Measurements from ENCODE around the gene TTC3. TPM values are rescaled to one million over a fixed set of nuclear protein-coding genes. Genes with fewer than 3 reads are reported as not detected.
"Not testable (repeated sequence)": the region's sequence is repeated elsewhere in the genome, so short reads cannot be mapped to it uniquely, and the experiment has no call there.

The TTC3 gene
- total RNA-seq, 2 donors from 2014 or later: 63.6 to 113 TPM

DNA sequence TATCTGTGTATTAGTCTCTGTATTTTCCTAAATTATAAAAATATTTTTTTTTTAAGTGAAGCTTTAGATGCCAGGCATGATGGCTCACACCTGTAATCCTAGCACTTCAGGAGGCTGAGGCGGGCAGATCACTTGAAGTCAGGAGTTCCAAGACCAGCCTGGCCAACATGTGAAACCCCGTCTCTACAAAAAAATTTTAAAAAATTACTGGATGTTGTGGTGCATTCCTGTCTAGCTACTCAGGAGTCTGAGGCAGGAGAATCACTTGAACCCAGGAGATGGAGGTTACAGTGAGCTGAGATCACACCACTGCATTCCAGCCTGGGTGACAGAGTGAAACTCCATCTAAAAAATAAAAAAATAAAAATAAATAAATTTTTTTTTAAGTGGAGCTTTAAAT lies 43.4 kb downstream of the TTC3 start:
- H3K9me3 Mint-ChIP-seq; H3K36me3 Mint-ChIP-seq; ATAC-seq; DNase-seq (ENCODE audit: low spot score in 2 of 2); H3K27ac Mint-ChIP-seq: not testable (repeated sequence)

DNA sequence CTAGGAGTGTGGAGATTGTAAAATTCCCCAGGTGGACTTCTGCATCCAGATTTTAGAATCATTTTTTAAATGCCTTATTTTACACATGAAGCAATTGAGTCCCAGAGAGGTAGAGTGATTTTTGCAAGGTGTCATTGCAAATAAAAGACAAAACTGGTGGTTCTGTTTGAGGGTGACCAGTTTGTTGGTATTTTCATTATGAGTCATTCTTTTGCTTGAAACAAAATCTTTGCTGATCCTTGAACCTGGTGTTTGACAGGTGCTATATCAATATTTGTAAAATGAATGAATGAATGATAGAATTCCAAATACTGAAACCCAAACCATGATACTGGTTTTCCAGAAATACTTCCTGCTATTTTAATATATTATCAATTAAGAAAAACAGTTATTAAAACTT lies 44.1 kb downstream of the TTC3 start:
- no peak overlapping the region for H3K27ac Mint-ChIP-seq
- no peak for DNase-seq (ENCODE audit: low spot score in 2 of 2)
- no peaks in the 10 kb centered on the region for H3K9me3 Mint-ChIP-seq
- peaks cover 4 to 6% of the 10 kb centered on the region in 2 donors for H3K36me3 Mint-ChIP-seq
- no peak for ATAC-seq

DNA sequence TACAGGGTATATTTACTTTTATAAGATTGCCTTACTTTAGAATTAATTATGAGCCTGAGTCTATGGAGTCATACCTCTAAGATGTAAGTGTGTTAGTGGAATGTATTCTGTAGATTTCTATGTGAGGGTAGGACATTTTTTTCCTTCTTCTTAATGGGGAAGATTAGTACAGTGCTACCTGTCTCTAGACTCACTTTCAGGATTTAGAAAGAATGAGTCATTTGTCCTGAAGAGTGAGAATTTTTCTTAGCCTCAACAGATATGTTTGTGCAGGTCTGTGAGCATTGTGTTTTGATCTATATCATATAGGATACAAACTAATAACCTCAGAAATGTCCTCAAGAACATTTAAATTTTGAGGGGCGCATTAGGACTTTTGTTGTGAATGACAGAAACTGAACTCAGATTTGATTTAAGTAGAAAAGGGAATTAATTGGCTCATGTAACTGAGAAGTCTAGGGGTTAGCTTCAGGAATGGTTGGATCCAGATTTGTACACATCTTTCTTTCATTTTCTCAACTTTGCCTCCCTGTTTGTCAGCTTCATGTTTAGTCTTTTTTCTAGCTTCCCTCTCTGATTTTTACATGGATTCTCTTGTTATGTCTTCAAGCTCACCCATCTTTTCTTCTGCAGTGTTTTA lies 45.3 kb downstream of the TTC3 start:
- Mint-ChIP-seq H3K9me3 (no peaks in the 10 kb centered on the region), H3K27ac (no peak overlapping the region), H3K36me3 (peaks cover 8 to 11% of the 10 kb centered on the region in 2 donors)
- DNase-seq (ENCODE audit: low spot score in 2 of 2) (no peak), ATAC-seq (no peak)

DNA sequence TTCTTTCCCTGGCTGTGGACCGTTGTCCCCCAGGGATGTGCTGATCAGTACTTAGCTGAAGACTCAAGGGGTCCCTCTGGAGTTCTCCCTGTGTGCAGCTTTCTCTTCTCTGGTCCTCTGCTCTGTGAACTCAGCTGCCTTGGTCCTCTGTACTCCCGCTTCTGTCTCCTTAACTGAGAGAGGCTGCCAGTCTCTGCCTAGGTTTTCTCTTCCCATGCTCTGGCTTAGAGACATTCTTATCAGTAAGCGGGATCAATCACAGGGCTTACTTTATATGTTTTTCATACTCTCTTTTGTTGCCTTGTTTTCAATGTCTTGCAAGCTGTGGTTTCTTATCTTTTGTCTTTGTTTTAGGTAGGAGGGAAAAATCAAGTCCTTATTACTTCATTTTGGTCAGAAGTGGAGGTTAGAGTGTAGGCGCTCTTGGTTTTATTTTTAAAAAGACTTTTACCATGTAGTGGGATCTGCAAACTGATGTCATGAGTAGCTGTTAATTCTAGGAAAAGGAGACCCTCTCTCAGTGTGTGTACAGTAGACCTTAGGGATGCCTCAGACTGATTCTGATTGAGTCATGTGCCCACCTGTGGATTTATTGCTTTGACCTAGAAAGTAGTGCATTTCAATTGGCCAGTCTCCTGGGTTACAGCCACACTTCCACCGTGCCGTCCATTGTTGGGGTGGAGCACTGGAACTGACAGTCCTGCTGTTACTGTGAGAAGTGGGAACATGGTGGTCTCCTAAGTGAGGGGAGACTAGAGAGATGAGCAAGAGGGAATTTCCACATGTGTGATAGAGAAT lies 46.6 kb downstream of the TTC3 start:
- peaks cover 8 to 11% of the 10 kb centered on the region in 2 donors for H3K36me3 Mint-ChIP-seq
- DNase-seq (ENCODE audit: low spot score in 2 of 2) (no peak), ATAC-seq (peak; percentile 20 to 61)
- peak overlapping the region; percentile 45 to 73 for H3K27ac Mint-ChIP-seq
- no peaks in the 10 kb centered on the region for H3K9me3 Mint-ChIP-seq

DNA sequence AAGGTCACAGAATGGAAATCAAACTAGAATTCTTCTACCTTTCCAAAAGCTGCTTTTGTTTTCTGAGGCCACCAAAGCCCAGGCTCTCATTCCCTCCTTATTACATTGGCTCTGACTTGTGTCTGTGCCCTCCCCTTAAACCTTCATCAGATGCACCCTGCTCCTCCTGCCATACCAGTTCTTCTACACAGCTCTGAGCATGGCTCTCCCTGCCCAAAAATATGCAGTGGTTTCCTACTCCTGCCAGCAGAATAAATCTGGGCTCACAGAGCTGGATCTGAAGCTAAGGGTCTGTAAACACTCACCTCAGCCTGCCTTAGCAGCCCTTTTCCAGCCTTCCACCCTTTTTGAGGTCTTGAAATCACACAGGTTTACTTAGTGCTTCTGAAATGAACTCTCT lies 55.0 kb downstream of the TTC3 start:
- ATAC-seq (no peak), DNase-seq (ENCODE audit: low spot score in 2 of 2) (no peak)
- Mint-ChIP-seq H3K9me3 (no peaks in the 10 kb centered on the region), H3K27ac (peak overlapping the region in 1 of 2 donors; percentile 59), H3K36me3 (peaks cover 8 to 19% of the 10 kb centered on the region in 2 donors)

DNA sequence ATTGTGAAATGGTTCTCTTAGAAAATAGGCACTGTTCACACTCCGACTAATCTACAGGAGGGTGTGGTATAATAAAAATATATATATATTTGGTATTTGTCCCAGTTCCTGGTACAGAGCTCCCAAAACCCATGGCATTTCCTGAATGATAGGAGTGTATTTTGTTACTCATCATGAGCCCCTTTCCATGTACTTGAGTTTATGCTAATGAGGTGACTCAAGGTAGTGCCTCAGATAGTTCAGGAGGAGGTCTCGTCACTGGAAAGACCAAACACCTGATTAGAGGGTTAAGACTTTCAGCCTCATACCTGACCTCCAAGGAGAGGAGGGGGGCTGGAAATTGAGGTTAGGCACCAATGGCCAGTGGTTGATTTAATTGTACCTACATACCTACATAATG lies 57.9 kb downstream of the TTC3 start:
- DNase-seq (ENCODE audit: low spot score in 2 of 2) (no peak), ATAC-seq (no peak)
- H3K36me3 Mint-ChIP-seq: peaks cover 14 to 35% of the 10 kb centered on the region in 2 donors
- no peaks in the 10 kb centered on the region for H3K9me3 Mint-ChIP-seq
- no peak overlapping the region for H3K27ac Mint-ChIP-seq

DNA sequence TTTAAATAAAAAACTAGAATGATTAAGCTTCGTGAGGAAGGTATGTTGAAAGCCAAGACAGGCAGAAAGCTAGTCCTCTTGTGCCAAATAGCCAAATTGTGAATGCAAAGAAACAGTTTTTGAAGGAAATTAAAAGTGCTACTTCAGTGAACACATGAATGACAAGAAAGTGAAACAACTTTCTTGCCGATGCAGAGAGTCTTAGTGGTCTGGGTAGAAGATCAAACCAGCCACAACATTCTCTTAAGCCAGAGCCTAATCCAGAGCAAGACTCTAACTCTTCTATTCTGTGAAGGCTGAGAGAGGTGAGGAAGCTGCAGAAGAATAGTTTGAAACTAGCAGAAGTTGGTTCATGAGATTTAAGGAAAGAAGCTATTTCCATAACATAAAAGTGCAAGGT lies 63.2 kb downstream of the TTC3 start:
- ATAC-seq: peak in 1 of 2 donors; percentile 58
- H3K9me3 Mint-ChIP-seq: peaks cover 0 to 5% of the 10 kb centered on the region in 2 donors
- H3K27ac Mint-ChIP-seq: peak overlapping the region; percentile 37 to 82

DNA sequence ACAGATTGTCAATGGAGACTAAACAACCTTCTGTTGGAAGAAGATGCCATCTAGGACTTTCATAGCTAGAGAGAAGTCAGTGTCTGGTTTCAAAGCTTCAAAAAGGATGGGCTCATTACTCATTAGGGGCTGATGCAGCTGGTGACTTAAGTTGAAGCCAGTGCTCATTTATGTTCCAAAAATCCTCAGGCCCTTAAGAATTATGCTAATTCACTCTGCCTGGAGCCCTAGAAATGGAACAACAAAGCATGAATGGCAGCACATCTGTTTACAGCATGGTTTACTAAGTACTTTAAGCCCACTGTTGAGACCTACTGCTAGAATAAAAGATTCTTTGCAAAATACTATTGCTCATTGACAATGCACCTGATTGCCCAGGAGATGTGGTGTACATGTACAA lies 63.7 kb downstream of the TTC3 start:
- no peak for DNase-seq (ENCODE audit: low spot score in 2 of 2)
- peaks cover 25 to 39% of the 10 kb centered on the region in 2 donors for H3K36me3 Mint-ChIP-seq
- peak overlapping the region; percentile 37 to 82 for H3K27ac Mint-ChIP-seq
- peaks cover 0 to 5% of the 10 kb centered on the region in 2 donors for H3K9me3 Mint-ChIP-seq
- ATAC-seq: peak in 1 of 2 donors; percentile 43

More for the DNA sequence above, 63.2 kb downstream of the TTC3 start:
- DNase-seq (ENCODE audit: low spot score in 2 of 2): no peak
- H3K36me3 Mint-ChIP-seq: peaks cover 28 to 41% of the 10 kb centered on the region in 2 donors

DNA sequence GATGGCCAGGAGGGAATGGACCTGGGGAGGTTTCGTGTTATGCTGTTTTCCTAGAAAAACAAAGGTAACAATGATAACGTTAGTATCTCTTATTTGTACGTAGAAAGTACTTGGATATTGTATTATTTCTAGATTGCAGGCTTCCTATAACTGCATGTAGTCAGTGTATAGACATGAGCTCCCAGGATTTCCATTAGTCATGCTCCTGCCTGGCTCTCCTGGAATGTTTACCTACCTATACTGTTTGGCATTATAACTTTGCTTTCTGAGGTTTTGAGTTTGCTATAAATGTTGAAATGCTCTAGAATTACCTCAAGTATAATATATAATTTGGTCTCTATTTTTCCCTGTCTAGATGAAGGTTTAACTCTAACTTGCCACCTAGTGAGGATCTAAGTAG lies 66.1 kb downstream of the TTC3 start:
- Mint-ChIP-seq H3K36me3 (peaks cover 27 to 42% of the 10 kb centered on the region in 2 donors), H3K9me3 (peaks cover 0 to 5% of the 10 kb centered on the region in 2 donors), H3K27ac (no peak overlapping the region)
- DNase-seq (ENCODE audit: low spot score in 2 of 2) (no peak), ATAC-seq (no peak)

DNA sequence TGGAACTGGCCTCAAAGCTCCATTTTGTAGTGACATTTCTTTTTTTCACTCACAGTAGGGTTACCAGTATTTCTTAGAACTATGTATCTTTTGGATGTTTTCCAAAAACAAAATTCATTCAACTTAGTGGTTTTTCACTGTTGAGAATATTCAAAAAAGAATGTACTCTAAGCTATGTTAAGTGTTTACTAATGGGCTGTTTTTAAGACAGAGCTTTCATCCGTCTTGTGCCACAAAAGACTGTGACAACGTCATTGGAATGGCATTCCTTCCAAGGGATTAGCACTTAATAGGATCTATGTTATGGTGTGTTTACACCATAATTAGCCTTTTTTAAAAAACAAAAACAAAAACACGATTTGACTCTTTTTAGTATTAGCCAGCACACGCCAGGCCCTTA lies 66.8 kb downstream of the TTC3 start:
- Mint-ChIP-seq H3K36me3 (peaks cover 32 to 42% of the 10 kb centered on the region in 2 donors), H3K9me3 (peaks cover 0 to 5% of the 10 kb centered on the region in 2 donors), H3K27ac (no peak overlapping the region)
- ATAC-seq (no peak), DNase-seq (ENCODE audit: low spot score in 2 of 2) (no peak)

DNA sequence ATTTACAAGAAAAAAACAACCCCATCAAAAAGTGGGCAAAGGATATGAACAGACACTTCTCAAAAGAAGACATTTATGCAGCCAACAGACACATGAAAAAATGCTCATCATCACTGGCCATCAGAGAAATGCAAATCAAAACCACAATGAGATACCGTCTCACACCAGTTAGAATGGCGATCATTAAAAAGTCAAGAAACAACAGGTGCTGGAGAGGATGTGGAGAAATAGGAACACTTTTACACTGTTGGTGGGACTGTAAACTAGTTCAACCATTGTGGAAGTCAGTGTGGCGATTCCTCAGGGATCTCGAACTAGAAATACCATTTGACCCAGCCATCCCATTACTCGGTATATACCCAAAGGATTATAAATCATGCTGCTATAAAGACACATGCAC lies 70.3 kb downstream of the TTC3 start:
- H3K9me3 Mint-ChIP-seq; ATAC-seq; H3K27ac Mint-ChIP-seq; DNase-seq (ENCODE audit: low spot score in 2 of 2): not testable (repeated sequence)
- peaks cover 17 to 19% of the 10 kb centered on the region in 2 donors for H3K36me3 Mint-ChIP-seq

DNA sequence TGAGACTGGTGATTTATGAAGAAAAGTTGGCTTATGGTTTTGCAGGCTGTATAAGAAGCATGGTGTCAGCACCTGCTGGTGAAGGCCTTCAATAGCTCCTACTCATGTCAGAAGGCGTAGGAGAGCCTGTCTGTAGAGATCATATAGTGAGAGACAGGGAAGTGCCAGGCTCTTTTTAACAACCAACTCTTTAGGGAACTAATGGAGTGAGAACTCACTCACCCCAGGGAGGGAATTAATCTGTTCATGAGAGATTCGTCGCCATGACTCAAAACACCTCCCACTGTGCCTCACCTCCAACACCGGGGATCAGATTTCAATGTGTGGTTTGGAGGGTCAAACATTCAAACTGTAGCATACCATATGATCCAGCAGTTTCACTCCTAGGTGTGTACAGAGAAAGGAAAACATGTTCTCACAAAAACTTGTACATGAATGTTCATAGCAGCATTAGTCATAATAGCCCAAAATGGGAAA lies 72.6 kb downstream of the TTC3 start:
- ATAC-seq (peak; percentile 9 to 11), DNase-seq (ENCODE audit: low spot score in 2 of 2) (no peak)
- peaks cover 17 to 19% of the 10 kb centered on the region in 2 donors for H3K36me3 Mint-ChIP-seq

DNA sequence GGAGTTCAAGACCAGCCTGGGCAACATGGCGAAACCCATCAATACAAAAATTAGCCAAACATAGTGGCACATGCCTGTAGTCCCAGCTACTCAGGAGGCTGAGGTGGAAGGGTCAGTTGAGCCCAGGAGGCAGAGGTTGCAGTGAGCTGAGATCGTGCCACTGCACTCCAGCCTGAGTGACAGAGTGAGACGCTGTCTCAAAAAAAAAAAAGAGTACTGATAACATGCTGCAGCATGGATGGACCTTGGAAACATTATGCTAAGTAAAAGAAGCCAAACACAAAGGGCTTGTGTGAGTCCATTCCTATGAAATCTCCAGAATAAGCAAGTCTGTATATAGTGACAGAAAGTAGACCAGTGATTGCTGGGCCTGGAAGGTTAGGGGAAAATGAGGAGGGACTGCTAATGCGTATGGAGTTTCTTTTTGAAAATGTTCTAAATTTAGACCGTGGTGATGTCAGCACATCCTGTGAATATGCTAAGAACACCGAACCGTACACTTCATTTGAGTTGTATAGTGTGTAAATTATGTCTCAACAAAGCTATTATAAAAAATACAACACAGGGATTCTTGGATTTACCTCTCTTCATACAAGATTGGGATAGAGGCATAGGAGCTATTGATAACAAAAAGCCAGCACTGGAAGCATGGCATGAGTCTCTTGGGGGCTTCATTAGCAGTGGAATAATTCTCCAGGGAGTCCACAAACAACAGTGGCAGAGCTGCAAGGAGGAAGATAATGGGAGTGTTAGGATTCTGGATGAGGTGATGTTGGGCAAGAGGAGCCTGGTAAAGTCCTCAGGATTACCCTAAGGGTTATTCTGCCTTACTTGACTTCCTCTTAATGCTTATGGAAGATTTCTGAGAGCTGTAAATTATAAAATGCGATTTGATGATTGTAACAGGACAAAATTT lies 73.5 kb downstream of the TTC3 start:
- DNase-seq (ENCODE audit: low spot score in 2 of 2) (no peak), ATAC-seq (no peak)
- Mint-ChIP-seq H3K36me3 (peaks cover 16 to 19% of the 10 kb centered on the region in 2 donors), H3K9me3 (no peaks in the 10 kb centered on the region), H3K27ac (peak overlapping the region; percentile 28 to 62)

More for the DNA sequence above, 72.6 kb downstream of the TTC3 start:
- H3K27ac Mint-ChIP-seq: peak overlapping the region in 1 of 2 donors; percentile 28
- no peaks in the 10 kb centered on the region for H3K9me3 Mint-ChIP-seq

DNA sequence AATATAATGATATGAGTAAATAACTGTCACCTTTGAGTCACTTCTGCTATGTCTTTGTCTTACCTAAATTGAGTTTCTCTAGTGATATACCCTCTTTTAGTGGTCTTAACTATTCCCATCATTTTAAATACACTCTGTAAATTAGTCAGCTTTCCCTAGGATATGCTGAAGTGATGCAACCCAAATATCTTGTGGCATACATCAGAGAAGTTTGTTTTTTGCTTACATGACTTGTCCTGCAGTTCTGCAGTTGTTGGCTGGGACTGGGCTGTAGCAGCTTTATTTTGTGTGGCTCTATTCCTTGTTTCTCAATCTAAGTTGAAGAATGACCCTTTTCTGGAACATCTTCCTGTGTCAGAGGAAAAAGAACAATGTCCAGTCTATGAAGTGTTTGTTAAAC lies 76.4 kb downstream of the TTC3 start:
- Mint-ChIP-seq H3K9me3 (no peaks in the 10 kb centered on the region), H3K27ac (no peak overlapping the region), H3K36me3 (peaks cover 8 to 10% of the 10 kb centered on the region in 2 donors)
- ATAC-seq (no peak), DNase-seq (ENCODE audit: low spot score in 2 of 2) (no peak)

DNA sequence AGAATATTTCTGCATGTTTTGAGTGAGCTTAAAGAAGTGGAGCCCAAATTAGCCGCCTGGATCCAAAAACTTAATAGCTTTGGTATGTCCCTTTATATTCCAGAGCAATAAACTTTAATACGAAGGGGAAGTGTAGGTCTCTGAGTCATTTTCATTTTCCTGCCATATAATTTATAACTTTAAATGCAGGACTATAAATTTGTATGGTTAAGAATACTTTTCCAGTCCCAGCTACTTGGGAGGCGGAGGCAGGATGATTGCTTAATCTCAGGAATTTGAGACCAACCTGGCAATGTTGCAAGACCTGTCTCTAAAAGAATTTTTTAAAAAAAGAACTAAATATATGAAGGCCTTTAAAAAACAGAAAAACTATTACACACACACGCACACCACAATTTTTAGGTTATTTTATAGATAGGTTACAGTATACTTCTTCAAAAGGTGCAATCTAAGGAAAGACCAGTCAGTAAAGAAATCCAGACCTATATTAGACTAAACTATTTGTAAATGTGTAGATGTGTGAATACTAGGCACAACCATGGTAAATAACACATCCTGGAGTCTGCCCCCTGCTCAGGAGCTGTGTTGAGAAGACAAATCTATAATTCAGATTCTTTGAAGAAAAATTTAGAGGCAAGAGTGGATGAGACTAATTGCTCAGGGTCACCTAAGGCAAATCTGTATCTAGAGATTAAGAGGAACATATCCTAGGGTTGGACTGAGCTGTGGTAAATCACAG lies 80.3 kb downstream of the TTC3 start:
- peaks cover 0 to 11% of the 10 kb centered on the region in 2 donors for H3K36me3 Mint-ChIP-seq
- ATAC-seq: no peak
- H3K9me3 Mint-ChIP-seq: no peaks in the 10 kb centered on the region
- DNase-seq (ENCODE audit: low spot score in 2 of 2): no peak
- no peak overlapping the region for H3K27ac Mint-ChIP-seq

DNA sequence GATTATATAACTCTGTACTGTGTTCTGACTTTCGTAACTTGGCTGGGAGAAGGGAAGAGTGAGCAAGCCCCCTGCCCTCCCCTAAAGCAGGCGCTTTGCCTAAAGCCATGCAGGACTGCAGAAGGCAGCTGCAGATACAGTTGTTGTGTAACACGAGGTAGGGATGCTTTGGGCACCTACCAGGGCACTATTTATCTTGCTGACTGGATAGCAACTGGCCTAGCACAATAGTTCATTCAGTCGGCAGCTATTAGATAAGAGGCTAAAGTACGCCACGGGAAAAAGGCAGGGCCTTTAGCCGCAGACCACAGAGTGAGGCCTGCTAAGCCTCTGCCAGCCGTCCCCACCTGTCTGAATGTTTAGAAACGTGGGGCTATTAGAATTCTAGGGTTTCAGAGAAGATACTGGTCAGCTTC lies 80.9 kb downstream of the TTC3 start:
- no peak for DNase-seq (ENCODE audit: low spot score in 2 of 2)
- ATAC-seq: no peak
- no peaks in the 10 kb centered on the region for H3K9me3 Mint-ChIP-seq
- H3K36me3 Mint-ChIP-seq: peaks cover 4 to 17% of the 10 kb centered on the region in 2 donors
- no peak overlapping the region for H3K27ac Mint-ChIP-seq

Measured in activated naive CD4-positive, alpha-beta T cell treated with anti-CD3 and anti-CD28 coated beads, Interleukin-2, amount 50 U/mL, for 72 hours (primary cell).